T-helper 2 cell (primary cell): ENCODE data around the gene ALK.

Source experiments
- DNase-seq, 5 experiments: peaks; one replicate each; pipeline versions ENCODE4 v3.0.0 to v3.0.0-alpha.2; 2012 to 2022

Gene ALK

DNA sequence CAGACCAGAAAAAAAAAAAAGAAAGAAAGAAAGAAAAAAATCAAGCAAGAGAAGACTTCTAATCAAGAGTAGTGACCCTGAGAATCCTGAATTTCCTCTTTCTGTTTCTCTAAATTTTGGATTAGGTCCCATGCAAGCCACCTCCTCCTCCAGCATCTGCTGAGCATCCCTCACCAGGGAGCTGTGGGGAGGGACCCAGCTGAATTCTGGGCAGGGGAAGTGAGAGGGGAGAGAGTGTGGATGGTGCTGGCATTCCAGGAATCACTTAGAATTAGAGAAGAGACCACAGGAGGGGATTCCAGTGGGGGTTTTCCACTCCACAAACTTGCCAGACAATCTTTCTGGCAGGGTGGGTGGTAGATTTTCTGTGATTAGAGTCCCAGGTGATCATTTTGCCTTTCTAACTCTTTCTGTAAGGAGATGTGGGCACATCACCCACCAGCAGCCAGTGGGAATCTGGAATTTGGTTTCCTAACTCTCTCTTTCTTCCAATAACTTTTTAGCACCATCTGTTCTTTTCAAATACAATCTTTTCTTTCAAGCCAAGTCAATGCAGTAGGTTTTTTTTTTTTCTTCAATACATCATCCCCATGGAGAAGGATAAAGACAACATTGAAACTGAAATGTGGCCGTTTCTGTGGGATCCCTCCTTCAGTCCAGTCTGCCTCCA, 526.9 kb downstream of the ALK start:
- DNase-seq = no peak

DNA sequence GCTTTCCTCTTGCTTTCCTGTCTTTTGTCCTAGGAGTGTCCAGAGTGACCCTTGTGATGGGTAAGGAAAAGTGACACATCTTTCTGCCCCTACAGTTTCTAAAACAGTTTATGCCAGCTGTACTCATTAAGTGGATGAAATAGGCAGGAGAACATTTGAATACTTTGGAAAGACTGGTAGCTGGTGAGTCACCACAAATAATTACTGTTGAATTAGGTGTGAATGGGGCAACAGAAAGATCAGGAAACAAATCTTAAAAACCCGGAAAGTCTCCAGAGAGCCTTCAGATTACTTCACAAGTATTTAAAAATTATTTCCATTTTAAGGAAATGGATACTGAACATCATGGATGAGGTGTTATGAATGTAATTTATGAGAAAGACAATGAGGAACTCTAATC, 527.7 kb downstream of the ALK start:
- no peak for DNase-seq

DNA sequence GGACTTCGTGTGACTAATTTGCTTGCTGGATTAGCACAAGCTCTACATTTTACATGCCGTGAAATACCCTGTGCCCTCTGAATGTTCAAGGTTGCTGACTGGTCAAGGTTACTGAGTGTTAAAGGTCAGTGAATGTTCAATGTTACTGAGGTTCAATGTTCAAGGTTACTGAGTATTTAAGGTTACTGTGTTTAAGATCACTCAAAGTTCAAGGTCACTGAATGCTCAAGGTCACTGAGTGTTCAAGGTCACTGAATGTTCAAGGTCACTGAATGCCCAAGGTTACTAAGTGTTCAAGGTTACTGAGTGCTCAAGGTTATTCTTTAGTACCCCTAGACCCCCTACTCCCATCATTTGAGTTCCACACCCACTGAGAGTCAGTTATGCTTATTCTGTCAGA, 528.6 kb downstream of the ALK start:
- no peak for DNase-seq

GRCh38 chr2:29390136-29390535, 531.2 kb downstream of the ALK start:
- no peak for DNase-seq

- DNase-seq = no peak
Observed at GRCh38 chr2:29389686-29390085, 531.7 kb downstream of the ALK start.

GRCh38 chr2:29388071-29388470, 533.3 kb downstream of the ALK start:
- DNase-seq = no peak

GRCh38 chr2:29382486-29382885, 538.9 kb downstream of the ALK start:
- no peak for DNase-seq

- no peak for DNase-seq
Observed at GRCh38 chr2:29377788-29378187, 543.6 kb downstream of the ALK start.

- no peak for DNase-seq
Observed at GRCh38 chr2:29376541-29376940, 544.8 kb downstream of the ALK start.

DNA sequence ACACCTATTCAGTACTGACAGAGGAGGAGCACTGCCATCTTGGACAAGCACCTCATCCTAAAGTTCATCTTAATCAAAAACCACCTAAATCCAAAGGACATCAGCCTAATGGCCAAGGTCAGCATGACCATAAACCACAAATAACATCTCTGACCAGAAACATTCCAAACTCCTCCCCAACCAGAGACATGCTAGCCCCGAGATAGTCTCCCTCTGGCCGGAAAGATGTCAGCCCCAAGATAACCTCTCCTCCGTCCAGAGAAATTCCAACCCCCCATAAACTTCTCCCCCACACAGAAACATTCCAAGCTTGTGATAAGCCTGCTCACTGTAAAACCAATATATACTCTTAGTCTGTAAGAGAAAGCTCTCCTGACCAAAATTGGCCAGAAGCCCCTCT, 545.5 kb downstream of the ALK start:
- no peak for DNase-seq

GRCh38 chr2:29374823-29375222, 546.6 kb downstream of the ALK start:
- no peak for DNase-seq

DNA sequence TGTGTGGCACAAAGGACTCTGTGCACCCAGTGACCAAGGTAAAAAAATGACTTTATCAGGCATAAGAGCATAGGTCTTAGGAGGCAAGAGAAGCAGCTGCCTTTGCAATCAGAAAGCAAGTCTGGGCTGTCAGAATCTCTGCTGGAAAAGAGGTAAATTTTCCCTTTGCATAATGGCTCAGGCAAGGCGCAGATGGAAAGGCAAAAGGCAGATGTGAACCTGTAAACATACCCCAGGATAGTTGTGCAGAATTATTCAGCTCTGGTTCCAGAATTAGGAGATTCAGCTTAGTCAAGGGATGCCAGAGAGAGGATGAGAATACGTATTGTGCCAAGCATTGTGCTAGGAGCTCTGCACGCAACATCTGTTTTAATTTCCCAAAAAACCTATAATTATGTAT, 547.5 kb downstream of the ALK start:
- DNase-seq = no peak

DNA sequence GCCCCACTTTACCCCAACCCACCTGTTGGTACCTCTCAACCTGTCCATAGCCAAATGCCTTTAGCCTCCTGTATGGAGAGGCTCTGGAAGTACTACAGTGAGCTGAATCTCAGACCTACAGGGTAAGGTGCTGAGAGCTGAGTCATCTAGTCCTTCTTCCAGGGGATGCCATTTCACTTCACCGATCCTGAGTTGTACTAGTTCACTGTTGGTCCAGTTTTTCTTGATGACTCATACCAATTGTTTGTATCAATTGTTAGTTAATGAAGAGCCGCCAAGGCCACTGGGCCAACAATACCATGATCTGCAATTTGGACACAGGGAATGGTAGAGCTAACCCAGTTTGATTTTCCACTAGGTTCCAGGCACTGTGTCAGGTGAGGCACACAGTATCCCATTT, 549.2 kb downstream of the ALK start:
- no peak for DNase-seq

- DNase-seq = no peak
Observed at GRCh38 chr2:29370581-29371125, 550.7 kb downstream of the ALK start.

GRCh38 chr2:29370173-29370572, 551.2 kb downstream of the ALK start:
- DNase-seq = no peak

GRCh38 chr2:29368659-29369040, 552.7 kb downstream of the ALK start:
- no peak for DNase-seq

- DNase-seq = no peak
Observed at GRCh38 chr2:29367986-29368658, 553.3 kb downstream of the ALK start.

- no peak for DNase-seq
Observed at GRCh38 chr2:29363111-29363510, 558.3 kb downstream of the ALK start.

DNA sequence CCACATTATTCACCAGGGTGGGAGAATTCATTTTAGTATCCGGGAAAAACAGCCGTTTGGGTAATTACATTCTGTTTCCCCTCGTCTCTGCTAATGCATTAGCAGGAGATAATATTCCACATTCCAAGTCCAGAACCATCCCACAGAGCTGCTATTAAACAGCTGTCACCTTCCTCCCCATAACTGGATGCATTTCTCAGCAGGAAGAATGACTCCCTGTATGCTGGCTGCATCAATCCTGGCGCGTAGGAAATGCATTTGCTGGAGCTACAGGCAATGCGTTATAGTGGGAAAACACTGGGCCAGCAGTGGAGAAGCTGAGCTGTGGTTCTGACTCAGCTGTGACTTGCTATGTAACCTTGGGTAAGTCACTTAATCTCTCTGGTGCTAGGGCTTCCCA, 560.2 kb downstream of the ALK start:
- DNase-seq = no peak

GRCh38 chr2:29360016-29360784, 561.2 kb downstream of the ALK start:
- no peak for DNase-seq

DNA sequence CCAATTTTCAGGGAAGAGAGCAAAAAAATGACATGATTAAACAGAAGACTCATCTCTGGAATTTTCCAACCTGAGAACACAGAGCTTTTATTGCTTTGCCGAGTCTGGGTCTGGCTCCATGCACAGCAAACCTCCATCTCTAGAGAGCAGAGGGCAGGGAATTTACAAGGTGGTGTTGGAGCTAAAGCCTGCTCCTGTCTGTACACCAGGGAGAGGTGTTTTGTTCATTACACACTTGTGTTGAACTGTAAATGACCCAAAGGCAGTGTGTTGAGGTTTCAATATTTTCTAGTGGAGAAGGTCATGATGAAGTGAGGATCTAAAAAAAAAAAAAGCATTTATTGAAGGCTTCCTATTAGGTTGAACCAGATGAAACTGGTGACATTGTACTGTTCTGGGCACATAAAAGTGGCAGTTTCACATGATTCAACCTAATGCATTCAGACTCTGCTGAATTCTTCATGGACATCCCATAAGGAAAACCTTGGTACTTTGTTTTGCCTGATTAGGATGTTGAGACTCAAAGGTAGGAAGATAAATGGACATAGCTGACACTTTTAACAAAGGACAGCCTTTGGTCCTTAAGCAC, 567.9 kb downstream of the ALK start:
- no peak for DNase-seq

GRCh38 chr2:29351916-29352591, 569.3 kb downstream of the ALK start:
- DNase-seq = no peak

DNA sequence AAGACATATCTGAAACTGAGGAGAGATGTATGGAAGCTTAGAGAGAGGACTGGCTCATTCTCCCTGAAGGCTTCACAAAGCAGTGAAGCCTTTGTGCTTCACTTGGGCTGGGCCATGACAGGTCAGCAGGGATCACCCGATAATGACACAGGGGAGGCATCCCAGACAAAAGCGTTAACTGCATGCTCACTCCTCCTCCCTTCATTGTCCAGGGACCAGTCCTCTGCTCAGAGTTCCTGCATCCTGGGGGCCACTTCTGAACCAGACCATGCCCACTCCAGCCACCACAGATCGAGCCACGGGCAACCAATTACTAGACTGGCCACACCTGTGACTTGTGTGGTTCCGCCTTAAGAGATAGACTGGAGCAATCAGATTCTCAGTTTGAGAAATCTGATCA, 570.1 kb downstream of the ALK start:
- no peak for DNase-seq
